GM18909 (cell line): Measurements from ENCODE around the gene CNOT9.
"Not testable (repeated sequence)": the region's sequence is repeated elsewhere in the genome, so short reads cannot be mapped to it uniquely, and the experiment has no call there.

Source experiments
- ATAC-seq: cut with Tn5 transposase; IDR thresholded peaks from one replicate; pipeline ENCODE4 v1.9.1; 2021; ENCODE audit warnings: mild to moderate bottlenecking; ENCODE audit not compliant: unreplicated experiment, poor library complexity

CNOT9 gene

DNA sequence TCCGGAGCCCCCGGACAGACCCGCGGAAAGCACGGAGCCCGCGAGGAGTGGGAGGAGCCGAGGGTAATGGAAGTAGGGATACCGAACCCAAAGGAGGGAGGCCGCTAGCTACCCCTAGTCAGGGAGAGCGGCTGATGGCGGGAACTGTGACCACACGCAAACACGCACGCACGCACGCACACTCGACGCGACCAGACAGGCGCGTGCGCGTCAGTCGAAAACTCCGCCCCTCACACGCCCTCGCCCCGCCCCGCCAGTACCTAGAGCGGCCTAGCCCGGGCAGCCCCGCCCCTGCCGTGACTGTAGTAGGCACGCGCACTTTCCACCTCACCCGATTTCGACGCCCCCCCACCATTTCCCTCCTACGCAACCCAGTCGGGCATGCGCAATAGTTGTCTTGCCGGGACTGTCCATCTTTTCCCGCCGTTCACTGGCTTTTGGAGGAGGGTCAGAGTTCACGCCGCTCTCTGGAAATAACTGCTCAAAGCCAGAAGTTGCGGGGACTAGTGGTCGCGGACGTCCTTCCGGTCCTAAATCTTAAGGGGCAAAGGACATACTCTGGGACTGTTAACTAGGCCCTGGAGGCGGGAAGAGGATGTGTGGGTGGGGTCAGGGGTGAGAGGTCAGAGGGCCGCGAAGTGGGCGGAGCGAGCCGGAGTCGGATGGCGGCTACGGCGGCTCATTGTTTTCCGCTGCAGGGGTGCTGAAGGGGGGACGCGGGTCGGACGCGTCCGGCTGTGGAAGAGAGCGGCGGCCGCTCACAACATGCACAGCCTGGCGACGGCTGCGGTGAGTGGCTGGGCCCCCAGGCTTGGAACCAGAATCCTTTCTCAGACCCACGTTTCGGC, at the start of gene CNOT9, which contains the start of gene USP37:
Gene CNOT9, plus strand, starts transcription at position 650 of the 848 bp plus-strand sequence. Its CDS starts 116 bp downstream, at position 766.
Gene USP37, minus strand, starts transcription at position 162 of the 848 bp plus-strand sequence. CDS start 9,698 bp downstream, outside the sequence.
- ATAC-seq: peak; percentile 81

DNA sequence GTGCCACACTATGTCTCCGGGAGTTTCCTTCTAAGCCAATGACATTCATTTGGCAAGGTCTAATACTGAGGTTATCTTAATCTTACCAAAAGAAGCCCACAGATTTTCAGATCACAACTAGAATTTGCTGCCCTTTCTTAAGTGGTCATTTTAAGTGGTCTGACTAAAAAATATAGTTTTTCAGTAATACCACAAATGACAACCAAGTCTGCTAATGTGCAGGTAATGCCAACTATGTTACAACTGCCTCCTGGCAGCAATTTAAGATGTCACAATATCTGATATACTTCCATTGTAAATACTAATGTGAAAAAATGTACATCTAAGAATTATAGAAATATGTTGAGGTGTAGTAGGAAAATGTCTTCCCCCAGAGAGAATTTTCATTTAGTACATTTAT, 49.8 kb upstream of the CNOT9 start:
- ATAC-seq: no peak

GRCh38 chr2:218523651-218524050, 45.0 kb upstream of the CNOT9 start:
- ATAC-seq: no peak

DNA sequence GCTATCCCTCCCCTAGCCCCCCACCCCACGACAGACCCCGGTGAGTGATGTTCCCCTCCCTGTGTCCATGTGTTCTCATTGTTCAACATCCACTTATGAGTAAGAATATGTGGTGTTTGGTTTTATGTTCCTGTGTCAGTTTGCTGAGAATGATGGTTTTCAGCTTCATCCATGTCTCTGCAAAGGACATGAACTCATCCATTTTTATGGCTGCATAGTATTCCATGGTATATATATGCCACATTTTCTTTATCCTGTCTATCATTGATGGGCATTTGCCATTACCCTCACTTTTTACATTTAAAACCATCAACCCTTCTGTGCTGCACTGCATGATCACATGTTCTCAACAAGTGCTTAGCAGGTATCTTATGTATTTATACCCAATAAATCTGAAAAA, 40.2 kb upstream of the CNOT9 start:
- not testable (repeated sequence) for ATAC-seq

GRCh38 chr2:218529990-218530389, 38.6 kb upstream of the CNOT9 start:
- no peak for ATAC-seq

GRCh38 chr2:218536804-218537494, 31.7 kb upstream of the CNOT9 start:
- ATAC-seq: no peak

- no peak for ATAC-seq
Observed at GRCh38 chr2:218540015-218540414, 28.6 kb upstream of the CNOT9 start.

GRCh38 chr2:218546012-218546411, 22.6 kb upstream of the CNOT9 start:
- ATAC-seq: no peak

DNA sequence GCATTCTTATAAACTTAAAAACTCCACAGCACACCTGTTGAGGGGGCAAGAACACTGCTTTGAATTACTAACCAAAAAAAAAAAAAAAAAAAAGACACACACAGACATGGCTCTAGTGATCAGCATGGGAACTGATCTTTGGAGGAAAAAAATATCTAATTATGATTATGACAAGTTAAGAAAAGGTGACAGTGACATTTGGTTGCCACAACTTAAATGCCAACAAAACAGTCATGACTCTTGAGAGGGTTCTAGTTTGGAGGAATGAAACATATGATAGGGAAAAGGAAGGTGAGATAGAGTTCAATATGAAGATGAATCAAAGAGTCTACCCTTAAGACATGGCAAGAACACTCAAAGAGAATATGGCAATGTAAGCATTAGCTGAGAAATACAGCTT, 21.1 kb upstream of the CNOT9 start:
- no peak for ATAC-seq

GRCh38 chr2:218547978-218548377, 20.7 kb upstream of the CNOT9 start:
- no peak for ATAC-seq

DNA sequence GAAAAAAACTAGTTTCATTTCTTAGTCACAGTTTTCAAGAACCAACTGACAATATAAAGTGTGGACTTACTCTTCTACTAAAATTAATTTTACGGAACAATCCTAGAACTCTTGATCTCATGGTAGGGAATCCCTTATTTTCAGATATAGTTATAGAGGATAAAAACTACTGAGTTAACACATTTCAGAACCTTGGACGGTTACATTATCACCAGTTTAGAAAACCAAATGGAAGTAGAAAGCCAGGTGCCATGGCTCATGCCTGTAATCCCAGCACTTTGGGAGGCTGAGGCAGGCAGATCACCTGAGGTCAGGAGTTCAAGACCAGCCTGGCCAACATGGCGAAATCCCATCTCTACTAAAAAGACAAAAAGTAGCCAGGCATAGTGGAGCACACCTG, 14.4 kb upstream of the CNOT9 start:
- not testable (repeated sequence) for ATAC-seq

GRCh38 chr2:218555527-218555926, 13.1 kb upstream of the CNOT9 start:
- ATAC-seq: no peak

DNA sequence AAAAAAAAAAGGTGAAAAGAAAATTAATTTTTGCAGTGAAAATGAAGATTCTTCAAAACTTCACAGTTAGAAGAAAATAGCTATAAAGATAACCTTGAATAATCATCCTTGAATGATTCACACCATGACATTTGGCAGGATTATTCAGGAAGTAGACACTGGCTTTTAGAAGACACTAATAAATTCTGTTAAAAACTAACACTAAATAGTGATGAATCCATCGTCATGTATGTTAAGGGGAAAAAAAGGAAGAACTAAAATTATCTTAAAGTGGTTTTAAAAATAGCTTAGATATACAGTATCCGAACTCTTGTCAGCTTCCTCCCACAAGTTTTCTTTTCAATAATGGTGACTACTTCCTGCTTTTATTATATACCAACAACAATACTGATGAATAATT, 10.7 kb upstream of the CNOT9 start:
- ATAC-seq: no peak

DNA sequence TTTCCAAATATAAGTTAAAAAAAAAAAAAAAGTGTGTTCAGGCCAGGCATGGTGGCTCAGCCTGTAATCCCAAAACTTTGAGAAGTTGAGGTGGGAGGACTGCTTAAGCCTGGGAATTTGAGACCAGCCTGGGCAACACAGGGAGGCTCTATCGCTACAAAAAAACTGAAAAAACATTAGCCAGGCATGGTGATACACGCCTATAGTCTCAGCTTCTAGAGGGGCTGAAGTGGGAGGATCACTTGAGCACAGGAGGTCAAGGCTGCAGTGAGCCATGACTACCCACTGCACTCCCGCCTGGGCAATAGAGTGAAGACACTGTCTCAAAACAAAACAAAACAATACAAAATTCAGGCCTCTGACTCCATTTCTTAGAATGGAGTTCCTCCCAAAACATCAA, 9.7 kb upstream of the CNOT9 start:
- no peak for ATAC-seq

GRCh38 chr2:218564056-218564455, 4.6 kb upstream of the CNOT9 start:
- no peak for ATAC-seq

DNA sequence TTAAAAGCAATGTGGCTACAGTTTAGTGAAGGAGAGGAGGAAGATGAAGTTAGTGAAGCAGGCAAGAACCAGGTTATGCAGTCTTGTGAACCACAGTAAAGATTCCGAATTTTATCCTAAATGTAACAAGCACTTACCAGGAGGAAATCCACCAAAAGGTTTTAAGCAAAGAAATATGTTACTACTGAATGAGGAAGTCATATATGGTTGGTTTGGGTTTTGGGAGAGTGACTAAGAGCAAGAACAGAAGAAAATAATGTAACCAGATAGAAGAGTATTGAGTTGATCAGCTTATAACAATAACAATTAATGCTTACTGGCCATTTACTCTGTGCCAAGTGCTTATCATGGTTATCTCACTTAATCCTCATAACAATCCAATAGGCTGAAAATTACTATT, 2.3 kb upstream of the CNOT9 start:
- ATAC-seq: no peak

GRCh38 chr2:218567797-218568189, 846 bp upstream of the CNOT9 start:
- ATAC-seq: peak; percentile 40

GRCh38 chr2:218569038-218569431, 396 bp downstream of the CNOT9 start:
- peak; percentile 40 for ATAC-seq

GRCh38 chr2:218569661-218570500, 1.2 kb downstream of the CNOT9 start:
- ATAC-seq: no peak

DNA sequence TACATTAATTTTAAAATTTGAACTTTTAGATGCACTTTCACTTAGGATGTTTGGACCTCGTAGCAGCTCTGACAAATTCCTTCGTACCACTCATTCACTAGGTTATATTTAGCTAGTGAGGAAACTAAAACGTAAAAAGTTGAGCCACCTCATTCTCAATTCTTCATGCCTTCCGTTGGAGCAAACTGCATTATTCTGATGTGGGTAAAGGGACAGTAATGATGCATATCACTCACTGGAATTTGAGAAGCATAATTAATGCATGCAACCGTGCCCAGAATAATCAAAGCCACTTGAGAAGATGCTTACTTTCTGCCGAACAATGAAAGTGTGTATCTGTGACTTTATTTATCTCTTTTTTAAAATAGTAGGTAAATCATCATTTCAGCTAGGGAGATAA, 2.2 kb downstream of the CNOT9 start:
- no peak for ATAC-seq

DNA sequence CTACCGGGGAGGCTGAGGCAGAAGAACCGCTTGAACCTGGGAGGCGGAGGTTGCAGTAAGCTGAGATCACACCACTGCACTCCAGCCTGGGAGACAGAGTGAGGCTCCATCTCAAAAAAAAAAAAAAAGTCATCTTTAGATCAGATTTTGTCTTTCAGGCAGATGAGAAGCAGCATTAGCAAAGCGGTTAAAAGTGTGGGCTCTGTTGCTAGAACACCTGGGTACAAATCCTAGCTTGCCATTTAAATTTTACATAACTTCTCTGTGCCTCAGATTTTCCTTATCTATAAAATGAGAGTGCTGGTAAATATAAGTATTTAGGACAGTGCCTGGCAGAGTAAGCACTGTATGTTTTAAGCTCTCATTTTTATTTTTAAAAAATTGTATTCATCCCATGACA, 8.2 kb downstream of the CNOT9 start:
- no peak for ATAC-seq
